WERI-Rb-1 (cell line): Measurements from ENCODE around the gene NDC1.
A peak's percentile ranks its signal among the peaks of the same experiment; 100 is the strongest.

Experiments
- DNase-seq: peaks from one replicate; pipeline ENCODE4 v3.0.0-alpha.2; 2020
- H3K27ac ChIP-seq: fragments of 250-450 bp; sonication (Bioruptor Pico); 2 replicates; pipeline ENCODE4 v1.5.1; 2020; ENCODE audit warnings: mild to moderate bottlenecking, moderate library complexity
- H3K27me3 ChIP-seq: fragments of 250-450 bp; sonication (Bioruptor Pico); 2 replicates; pipeline ENCODE4 v1.5.1; 2021; ENCODE audit warnings: mild to moderate bottlenecking, low read depth, moderate library complexity; ENCODE audit not compliant: insufficient read depth, severe bottlenecking
- H3K36me3 ChIP-seq: fragments of 250-450 bp; sonication (Bioruptor Pico); 2 replicates; pipeline ENCODE4 v1.5.1; 2020; ENCODE audit warnings: mild to moderate bottlenecking, moderate library complexity
- H3K4me3 ChIP-seq: 2 replicates; pipeline ENCODE4 v1.5.1; 2011; ENCODE audit warnings: low read depth, mild to moderate bottlenecking, control low read depth, low read length
- H3K9me3 ChIP-seq: fragments of 250-450 bp; sonication (Bioruptor Pico); 2 replicates; pipeline ENCODE4 v1.5.1; 2021; ENCODE audit warnings: mild to moderate bottlenecking, moderate library complexity; ENCODE audit not compliant: severe bottlenecking
- CTCF ChIP-seq: IDR thresholded peaks from 2 replicates; pipeline ENCODE4 v1.5.1; 2011; ENCODE audit warnings: low read depth, mild to moderate bottlenecking, control low read depth, inconsistent platforms, low read length

Gene NDC1

GRCh38 chr1:53869454-53870117, 31.5 kb upstream of the NDC1 start:
- H3K4me3 ChIP-seq = no peak overlapping the region
- H3K9me3 ChIP-seq = no peaks in the 10 kb centered on the region
- H3K27ac ChIP-seq = no peak overlapping the region
- peaks cover 6% of the 10 kb centered on the region for H3K36me3 ChIP-seq
- DNase-seq = no peak
- no peak for TF ChIP-seq CTCF
- no peaks in the 10 kb centered on the region for H3K27me3 ChIP-seq

- Histone ChIP-seq H3K9me3 (no peaks in the 10 kb centered on the region), H3K27me3 (no peaks in the 10 kb centered on the region), H3K27ac (no peak overlapping the region), H3K36me3 (peaks cover 6% of the 10 kb centered on the region), H3K4me3 (no peak overlapping the region)
- no peak for TF ChIP-seq CTCF
- DNase-seq = no peak
These were observed 30.5 kb upstream of the NDC1 start for GRCh38 chr1:53868565-53868964.

GRCh38 chr1:53862507-53862906, 24.4 kb upstream of the NDC1 start:
- Histone ChIP-seq H3K27ac (no peak overlapping the region), H3K9me3 (no peaks in the 10 kb centered on the region), H3K4me3 (no peak overlapping the region), H3K36me3 (peaks cover 6% of the 10 kb centered on the region; the same call in 1 of the 2 replicates), H3K27me3 (no peaks in the 10 kb centered on the region)
- no peak for DNase-seq
- no peak for TF ChIP-seq CTCF

DNA sequence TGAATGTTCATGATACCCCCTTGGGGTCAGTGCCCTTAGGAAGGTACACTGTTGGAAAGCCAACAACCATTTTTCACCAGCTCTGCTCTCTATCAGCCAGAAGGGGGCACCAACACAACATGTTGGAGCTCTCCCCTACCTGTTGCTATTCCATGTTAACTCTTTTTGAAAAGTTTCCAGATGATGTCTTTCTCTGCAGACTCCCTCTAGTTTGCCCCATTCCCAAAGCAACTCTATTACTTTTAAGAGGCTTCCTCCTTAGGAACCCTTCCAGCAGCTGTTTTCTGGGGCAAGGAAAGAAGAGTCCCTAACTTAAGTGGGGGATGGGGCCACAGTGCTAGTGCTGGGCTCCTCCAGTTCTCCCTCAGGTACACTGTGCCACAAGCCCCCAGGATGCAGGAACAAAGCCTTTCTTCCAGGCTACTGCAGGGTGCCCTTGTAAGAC, 22.9 kb upstream of the NDC1 start:
- no peaks in the 10 kb centered on the region for H3K9me3 ChIP-seq
- TF ChIP-seq CTCF = peak; percentile 91
- H3K27ac ChIP-seq = no peak overlapping the region
- no peaks in the 10 kb centered on the region for H3K27me3 ChIP-seq
- 0 out of 2 replicates have a peak, but pooled peaks cover 4% of the 10 kb centered on the region for H3K36me3 ChIP-seq
- DNase-seq = peak; percentile 41
- H3K4me3 ChIP-seq = no peak overlapping the region

DNA sequence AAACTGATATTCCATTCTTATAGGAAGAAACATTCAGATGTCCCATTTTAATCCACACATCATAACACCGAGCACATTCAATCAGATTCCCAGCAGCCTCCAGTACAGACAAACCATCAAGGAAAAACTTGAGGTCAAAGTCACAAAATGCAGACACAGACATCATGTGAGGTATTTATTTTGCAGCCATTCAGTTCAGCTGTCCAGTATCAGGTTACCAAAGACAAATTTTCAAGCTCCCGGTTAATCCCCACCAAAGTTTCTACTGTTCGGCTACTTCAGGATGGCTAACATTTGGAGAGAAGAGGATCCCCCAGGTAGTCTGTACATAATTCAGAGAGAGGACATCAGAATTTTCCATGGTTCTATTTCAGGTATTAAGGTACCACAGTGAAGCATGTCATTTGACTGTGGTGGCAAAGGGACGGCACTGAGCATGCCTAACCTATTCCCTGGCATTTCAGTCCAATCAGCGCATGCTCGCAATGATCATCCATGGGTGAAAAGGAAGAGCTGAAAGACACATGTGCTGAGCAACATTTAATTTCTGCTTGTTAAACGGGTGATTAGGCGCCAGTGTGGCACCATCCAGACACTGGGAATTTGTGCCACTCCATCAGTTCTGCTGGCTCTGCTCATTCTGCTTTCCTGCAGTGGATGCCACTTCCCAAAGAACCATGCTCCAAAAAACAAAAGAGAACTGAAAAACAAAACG, 13.6 kb upstream of the NDC1 start:
- H3K27me3 ChIP-seq = no peaks in the 10 kb centered on the region
- H3K27ac ChIP-seq = no peak overlapping the region
- DNase-seq = no peak

More for the DNA sequence above, 13.6 kb upstream of the NDC1 start:
- no peak for TF ChIP-seq CTCF
- H3K4me3 ChIP-seq = no peak overlapping the region
- H3K36me3 ChIP-seq = no peaks in the 10 kb centered on the region
- H3K9me3 ChIP-seq = no peaks in the 10 kb centered on the region
